AG10803 (cell line): Measurements from ENCODE around the gene GNPDA2.

Experiments
- DNase-seq: peaks from one replicate; pipeline ENCODE4 v3.0.0; 2010; ENCODE audit warnings: low read depth
- H3K4me3 ChIP-seq: 2 replicates; pipeline ENCODE4 v1.5.1; 2011; ENCODE audit warnings: mild to moderate bottlenecking, low read length, control low read depth
- TF ChIP-seq, protein P1 (sequence below): conservative IDR thresholded peaks from 2 replicates; pipeline ENCODE4 v1.5.1; 2011; ENCODE audit warnings: mild to moderate bottlenecking, low read length, control low read depth, inconsistent platforms

The GNPDA2 gene

DNA sequence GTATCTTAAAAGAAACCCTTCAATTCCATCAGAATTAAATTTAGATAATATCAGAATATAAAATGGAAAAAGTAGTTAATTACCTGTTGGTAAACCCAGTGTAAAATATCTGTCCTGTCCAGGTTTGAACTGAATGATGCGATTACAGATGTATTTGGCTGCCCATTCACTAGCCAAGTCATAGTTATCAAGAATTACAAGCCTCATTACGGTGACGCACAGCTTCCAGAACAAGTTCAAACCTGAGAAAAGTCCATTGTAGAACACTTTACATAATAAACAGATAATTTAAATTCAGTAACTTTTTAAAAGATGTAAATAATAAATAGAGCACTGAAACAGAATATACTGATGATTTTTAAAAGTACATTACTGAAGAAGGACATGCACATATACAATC is 4.4 kb downstream of the GNPDA2 start:
- H3K4me3 ChIP-seq, result no peak overlapping the region
- no peak for DNase-seq
- TF ChIP-seq, protein P1, sequence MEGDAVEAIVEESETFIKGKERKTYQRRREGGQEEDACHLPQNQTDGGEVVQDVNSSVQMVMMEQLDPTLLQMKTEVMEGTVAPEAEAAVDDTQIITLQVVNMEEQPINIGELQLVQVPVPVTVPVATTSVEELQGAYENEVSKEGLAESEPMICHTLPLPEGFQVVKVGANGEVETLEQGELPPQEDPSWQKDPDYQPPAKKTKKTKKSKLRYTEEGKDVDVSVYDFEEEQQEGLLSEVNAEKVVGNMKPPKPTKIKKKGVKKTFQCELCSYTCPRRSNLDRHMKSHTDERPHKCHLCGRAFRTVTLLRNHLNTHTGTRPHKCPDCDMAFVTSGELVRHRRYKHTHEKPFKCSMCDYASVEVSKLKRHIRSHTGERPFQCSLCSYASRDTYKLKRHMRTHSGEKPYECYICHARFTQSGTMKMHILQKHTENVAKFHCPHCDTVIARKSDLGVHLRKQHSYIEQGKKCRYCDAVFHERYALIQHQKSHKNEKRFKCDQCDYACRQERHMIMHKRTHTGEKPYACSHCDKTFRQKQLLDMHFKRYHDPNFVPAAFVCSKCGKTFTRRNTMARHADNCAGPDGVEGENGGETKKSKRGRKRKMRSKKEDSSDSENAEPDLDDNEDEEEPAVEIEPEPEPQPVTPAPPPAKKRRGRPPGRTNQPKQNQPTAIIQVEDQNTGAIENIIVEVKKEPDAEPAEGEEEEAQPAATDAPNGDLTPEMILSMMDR, result no peak

- DNase-seq, result no peak
- TF ChIP-seq, protein P1, result no peak
- H3K4me3 ChIP-seq, result no peak overlapping the region
These were observed 6.0 kb downstream of the GNPDA2 start for GRCh38 chr4:44720371-44720770.

- no peak overlapping the region for H3K4me3 ChIP-seq
- TF ChIP-seq, protein P1, result no peak
- no peak for DNase-seq
These were observed 9.8 kb downstream of the GNPDA2 start for GRCh38 chr4:44716597-44716996.

DNA sequence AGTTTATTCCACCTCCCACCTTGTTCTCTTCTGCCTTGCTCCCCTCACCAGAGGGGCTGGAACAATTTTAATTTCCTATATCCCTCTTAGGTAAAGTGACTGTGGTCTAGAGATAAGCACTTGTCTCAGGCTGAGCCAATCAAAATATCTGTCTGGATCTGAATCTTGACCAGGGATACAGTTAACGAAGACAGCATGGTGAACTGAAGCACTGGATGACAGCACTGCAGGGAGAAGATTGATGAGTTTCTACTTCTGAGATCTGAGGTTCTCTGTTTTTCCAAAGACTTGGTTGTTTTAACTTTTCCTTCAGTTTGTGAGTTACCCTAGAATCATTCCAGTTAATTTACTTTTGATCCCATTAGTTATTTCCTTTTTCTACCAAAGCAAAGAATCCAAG is 13.2 kb downstream of the GNPDA2 start:
- DNase-seq, result no peak
- H3K4me3 ChIP-seq, result no peak overlapping the region
- TF ChIP-seq, protein P1, result no peak

DNA sequence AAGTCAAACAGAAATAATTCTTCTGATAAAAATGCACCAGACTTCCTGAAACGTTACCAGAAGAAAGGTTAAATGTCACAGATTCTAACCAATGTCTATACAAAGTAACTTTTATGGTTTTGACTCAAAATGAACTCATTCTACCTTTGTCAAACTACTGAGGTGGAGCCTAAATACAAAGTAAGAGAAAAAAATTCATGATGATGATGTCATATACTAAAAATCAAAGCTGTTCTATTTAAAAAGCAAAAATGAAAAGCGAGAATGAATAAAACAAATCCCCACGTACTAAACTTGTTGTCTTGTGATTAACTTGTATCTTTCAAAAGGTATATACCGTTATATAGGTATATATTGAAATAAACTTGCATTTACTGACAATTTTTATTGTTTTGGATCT is 21.7 kb downstream of the GNPDA2 start:
- TF ChIP-seq, protein P1, result no peak
- no peak overlapping the region for H3K4me3 ChIP-seq
- no peak for DNase-seq

GRCh38 chr4:44701037-44701436 is 25.3 kb downstream of the GNPDA2 start:
- TF ChIP-seq, protein P1, result no peak
- no peak overlapping the region for H3K4me3 ChIP-seq

DNA sequence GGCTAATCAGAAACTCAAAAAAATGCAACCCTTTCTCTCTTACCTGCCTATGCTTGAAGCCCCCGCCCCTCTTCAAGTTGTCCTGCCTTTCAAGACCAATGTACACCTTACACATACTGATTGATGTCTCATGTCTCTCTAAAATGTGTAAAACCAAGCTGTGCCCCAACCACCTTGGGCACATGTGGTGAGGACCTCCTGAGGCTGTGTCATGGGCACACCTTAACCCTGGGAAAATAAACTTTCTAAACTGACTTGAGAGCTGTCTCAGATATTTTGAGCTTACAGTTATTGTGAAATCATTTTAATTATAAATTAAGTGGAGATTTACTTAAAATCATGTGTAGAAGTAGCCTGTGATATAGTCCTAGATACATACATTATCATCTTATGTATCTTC is 25.9 kb downstream of the GNPDA2 start:
- no peak overlapping the region for H3K4me3 ChIP-seq
- no peak for DNase-seq
- TF ChIP-seq, protein P1, result no peak

More at GRCh38 chr4:44701037-44701436, 25.3 kb downstream of the GNPDA2 start:
- DNase-seq, result no peak
